GM19193 (cell line): Measurements from ENCODE around the gene KCNT2.

Experiments used
- POLR2A ChIP-seq: IDR thresholded peaks from 4 replicates; pipeline ENCODE4 v1.6.1; 2011; ENCODE audit not compliant: insufficient read depth, insufficient read length; ENCODE audit errors: extremely low read depth

Gene KCNT2

DNA sequence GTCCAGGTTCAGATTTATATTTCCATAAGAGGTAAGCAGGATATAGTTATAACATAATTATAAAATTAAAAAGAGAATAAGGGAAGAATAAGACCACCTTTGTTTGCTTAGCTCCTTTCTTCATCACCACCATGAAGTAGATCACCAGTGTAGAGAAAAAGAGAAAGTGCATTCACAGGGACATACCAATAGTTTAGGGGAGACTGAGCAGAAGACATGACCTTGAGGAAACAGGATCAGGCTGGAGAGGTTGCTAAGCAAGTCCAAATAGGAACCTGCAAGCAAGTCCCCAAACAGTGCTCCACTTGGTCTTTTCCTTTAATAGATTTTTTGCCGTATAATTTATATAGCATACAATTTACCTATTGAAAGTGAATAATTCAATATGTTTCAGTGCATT is 63.0 kb downstream of the KCNT2 start:
- no peak for TF ChIP-seq POLR2A

- no peak for TF ChIP-seq POLR2A
These were observed 63.6 kb downstream of the KCNT2 start for GRCh38 chr1:196544617-196545016.

DNA sequence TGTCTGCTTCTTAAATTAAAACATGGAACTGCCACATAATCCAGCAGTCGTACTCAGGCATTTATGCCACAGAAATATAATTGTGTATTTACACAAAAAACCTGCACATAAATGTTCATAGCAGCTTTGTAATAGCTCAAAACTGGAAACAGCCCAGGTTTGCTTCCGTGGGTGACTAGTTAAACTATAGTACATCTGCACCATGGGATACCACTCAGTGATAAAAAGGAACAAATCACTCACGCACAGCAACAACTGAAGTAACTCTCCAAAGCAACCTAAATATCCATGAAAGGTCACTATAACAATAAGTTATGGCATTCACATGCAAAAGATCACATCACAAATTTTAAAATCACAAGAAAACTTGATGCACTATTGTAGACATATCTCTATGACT is 64.4 kb downstream of the KCNT2 start:
- TF ChIP-seq POLR2A, result no peak

DNA sequence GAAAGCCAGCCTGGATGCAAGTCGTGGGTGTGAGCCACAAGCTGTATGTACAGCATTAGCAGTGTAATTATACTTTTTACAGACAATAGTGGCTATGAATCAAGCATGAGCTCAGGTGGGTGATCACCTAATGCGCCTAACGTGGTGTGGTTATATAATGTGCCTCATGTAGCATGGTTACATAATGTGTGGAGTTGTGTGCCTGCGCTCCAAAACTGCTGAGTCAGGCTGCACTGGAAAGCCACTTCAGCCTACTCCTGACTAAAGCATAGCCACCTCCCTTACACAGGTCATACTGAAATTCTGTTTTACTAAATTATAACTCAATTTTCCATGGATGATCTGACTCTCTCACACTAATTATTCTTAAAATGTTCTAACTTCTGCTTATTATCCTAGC is 69.8 kb downstream of the KCNT2 start:
- no peak for TF ChIP-seq POLR2A

DNA sequence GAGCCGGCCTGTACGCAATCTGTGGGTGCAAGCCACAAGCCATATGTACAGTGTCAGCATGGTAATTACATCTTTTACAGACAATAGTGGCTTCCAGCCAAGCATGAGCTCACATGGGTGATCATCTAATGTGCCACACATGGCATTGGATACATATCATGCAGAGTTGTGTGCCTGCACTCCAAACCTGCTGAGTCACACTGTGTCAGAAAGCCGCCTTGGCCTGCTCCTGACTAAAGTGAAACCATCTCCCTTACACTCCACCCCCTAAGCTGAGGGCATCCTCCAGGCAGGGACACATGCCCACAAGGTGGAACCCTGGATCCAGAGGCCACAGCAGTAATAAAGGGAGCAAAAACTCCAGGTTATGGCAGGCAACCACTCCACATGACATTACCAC is 72.5 kb downstream of the KCNT2 start:
- no peak for TF ChIP-seq POLR2A

DNA sequence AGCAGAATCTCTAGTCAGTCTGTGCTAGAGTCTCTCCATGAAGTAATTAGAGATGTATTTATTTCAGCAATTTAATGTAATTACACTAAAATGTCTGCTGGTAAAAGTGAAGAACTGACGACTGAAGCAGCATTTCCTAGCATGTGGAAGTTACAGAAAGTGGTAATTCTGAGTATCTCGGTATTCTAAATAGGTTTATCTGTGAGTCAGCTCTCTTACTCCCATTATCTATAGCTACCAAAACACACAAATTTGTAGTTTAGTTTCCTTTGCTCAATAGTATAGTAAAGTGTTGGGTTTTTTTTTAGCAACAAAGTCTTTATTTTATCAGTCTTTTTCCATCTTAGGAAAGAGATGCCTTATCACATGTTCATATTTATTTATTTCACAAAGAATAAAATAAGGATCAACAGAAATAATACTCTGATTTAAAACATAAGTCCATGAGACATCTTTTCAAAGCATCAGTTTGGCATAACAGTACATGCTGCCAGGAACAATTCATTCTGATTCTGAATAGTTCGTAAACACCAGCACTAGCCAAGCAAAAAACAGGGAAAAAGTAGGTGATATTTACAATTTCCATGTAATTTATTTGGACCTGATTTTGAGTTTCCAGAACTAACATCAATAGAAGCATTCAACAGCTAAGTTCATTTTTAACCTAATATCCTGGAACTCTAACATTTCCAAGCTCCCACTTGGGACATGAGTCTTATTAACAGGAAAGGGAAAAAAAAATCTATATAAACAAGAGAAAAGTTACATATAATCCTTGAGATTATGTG is 76.3 kb downstream of the KCNT2 start:
- TF ChIP-seq POLR2A, result no peak

DNA sequence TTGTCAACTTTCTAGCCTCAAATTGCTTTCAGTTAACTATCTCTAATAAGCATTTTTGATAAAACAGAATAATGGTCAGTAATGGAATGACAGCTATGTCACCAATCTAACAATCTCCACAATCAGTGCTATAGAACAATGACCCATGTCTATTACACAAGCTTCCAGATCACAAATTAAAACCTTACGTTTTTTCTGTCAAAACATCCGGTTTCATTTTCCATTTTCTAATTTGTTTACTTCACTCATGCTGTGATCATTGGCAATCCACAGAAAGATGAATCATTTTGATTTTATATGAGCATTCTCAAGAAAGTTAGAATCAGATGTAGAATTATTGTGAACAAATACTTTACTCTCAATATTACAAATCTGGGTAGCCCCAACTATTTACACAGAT is 80.3 kb downstream of the KCNT2 start:
- no peak for TF ChIP-seq POLR2A

DNA sequence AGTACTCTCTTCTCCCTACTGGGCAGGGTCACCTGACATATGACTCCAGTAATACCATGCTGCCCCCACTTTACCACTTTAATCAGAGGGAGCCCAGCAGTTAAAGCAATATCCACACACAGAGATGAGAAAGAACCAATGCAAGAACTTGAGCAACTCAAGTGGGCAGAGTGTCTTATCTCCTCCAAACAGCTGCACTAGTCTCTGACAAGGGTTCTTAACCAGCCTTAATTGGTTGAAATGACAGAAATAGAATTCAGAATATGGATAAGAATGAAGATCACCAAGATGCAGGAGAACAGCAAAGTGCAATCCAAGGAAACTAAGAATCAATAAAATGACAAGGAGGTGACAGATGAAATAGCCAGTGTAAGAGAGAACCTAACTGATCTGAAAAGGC is 91.0 kb downstream of the KCNT2 start:
- no peak for TF ChIP-seq POLR2A

- TF ChIP-seq POLR2A, result no peak
These were observed 91.9 kb downstream of the KCNT2 start for GRCh38 chr1:196516373-196516772.

DNA sequence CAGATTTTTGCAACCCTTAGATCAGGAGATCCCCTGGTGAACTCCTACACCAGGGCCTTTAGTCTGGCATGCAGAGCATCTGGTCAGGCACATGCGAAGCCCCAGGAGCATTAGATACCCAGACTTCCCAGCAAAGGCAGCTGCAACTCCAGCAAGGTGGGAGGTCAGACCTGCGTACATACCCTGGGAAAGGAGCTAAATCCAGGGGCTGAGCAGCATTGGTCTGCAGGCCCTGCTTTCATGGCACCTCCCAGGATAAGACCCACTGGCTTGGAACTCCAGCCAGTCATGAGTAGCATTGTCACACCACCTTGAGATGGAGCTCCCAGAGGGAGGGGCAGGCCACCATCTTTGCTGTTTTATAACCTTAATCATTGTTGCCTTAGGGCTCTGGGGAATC is 92.3 kb downstream of the KCNT2 start:
- no peak for TF ChIP-seq POLR2A

DNA sequence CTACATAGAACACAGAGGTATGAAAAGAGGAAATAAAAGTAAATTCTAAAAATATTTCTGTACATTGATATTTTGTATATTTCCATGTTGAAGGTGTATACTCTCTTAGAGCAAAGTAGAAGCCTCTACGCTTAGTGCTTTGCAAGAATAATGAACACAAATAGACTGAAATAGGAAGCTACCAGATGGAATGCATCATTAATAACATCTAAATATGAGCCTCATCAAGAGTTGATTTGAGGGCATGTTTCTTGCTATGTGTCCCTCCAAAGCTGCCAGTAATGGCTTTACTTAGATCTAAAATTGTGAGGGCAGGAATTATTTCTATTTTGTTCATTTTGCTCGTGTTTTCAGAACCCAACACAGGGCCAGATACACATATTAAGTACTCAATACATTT is 94.4 kb downstream of the KCNT2 start:
- no peak for TF ChIP-seq POLR2A

DNA sequence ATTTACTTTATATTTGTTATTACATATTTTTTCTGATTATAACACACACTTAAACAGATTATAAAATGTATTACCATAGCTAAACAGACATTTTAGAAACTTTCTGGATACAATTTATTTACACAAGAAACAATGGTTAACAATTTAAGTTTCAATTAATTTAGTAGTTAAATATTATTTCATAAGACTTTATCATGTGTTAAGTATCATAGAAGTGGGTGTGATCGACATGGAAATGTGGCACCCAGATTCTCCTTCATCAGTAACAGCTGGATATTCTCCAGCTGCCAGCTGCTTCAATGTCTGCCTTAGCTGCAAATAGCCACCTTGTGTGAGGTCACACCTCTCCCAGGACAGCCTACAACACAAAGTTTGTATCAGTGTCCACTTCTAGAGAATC is 97.8 kb downstream of the KCNT2 start:
- TF ChIP-seq POLR2A, result no peak

- no peak for TF ChIP-seq POLR2A
These were observed 105.8 kb downstream of the KCNT2 start for GRCh38 chr1:196502437-196502836.

GRCh38 chr1:196501760-196502428 is 106.3 kb downstream of the KCNT2 start:
- TF ChIP-seq POLR2A, result no peak

GRCh38 chr1:196497817-196498216 is 110.4 kb downstream of the KCNT2 start:
- TF ChIP-seq POLR2A, result no peak

DNA sequence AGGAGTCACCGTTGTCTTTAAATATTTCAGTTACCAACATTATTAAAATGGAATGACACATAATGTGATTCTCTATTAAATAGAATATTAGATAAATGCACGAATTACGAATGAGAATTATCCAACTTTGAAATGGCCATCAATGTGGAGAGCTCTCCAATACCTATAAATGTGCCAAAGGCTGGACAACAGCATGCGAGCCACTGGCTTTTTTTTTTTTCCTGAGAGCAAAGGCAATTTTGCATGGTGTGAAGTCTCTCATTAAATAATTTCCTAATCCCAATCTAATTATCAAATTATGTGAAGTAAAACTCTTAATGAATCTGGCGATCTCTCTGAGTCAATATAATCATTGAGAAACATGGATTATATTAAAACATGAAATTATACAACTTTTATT is 113.5 kb downstream of the KCNT2 start:
- TF ChIP-seq POLR2A, result no peak

DNA sequence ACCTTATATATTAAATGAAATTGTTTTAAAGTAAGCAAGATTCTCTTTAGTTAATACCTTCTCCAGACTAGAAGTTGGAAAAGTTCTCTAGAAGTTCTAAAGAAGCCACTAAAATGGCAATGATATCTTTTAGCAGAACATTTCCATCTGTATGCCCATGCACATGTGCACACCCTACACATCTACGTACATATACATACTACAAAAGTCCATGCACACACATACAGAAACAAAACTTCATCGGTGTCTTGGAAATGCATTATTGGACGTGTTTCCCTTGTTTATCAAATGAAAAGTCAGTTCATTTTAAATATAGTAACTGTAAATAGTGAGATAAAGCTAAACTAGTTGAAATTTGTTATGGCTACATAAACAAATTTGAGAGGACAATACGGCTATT is 114.4 kb downstream of the KCNT2 start:
- no peak for TF ChIP-seq POLR2A

- TF ChIP-seq POLR2A, result no peak
These were observed 119.7 kb downstream of the KCNT2 start for GRCh38 chr1:196488579-196488978.

DNA sequence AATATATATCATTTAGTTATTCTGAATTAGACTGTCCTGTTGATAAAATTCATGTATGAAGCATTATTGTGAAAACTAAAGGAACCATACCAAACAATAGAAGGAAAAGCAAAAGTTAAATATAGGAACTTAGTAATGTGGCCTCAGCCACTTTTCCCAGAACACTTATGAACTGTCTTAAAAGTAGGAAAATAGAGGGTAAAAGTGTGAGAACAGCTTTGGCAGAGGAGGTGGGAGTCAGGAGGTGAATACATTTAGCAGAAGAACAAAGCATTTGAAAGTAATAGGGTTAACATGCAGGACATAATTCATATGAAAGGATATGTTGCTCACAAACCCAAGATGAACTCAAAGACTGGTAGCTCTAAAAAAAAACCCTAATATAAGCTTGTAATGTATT is 121.9 kb downstream of the KCNT2 start:
- no peak for TF ChIP-seq POLR2A
